MM.1S (cell line): Measurements from ENCODE around the gene ODAM.

ENCODE experiments used
- DNase-seq: peaks from one replicate; pipeline ENCODE4 v3.0.0-alpha.2; 2015
- H2AFZ ChIP-seq: fragments of 300-600 bp; sonication (generic); 2 replicates; pipeline ENCODE4 v1.6.0; 2016; ENCODE audit warnings: antibody characterized with exemption, low read length
- H3F3A ChIP-seq: fragments of 300-600 bp; sonication (generic); 2 replicates; pipeline ENCODE4 v1.6.1; 2016; ENCODE audit warnings: mild to moderate bottlenecking, antibody characterized with exemption, low read length, moderate library complexity, mixed read lengths; ENCODE audit not compliant: insufficient read depth
- H3K27ac ChIP-seq: fragments of 300-600 bp; sonication (generic); 2 replicates; pipeline ENCODE4 v1.5.1; 2016; ENCODE audit warnings: mild to moderate bottlenecking, low read length
- H3K27me3 ChIP-seq: fragments of 300-600 bp; sonication (generic); replicated peaks from 2 replicates; pipeline ENCODE4 v1.6.0; 2016; ENCODE audit warnings: low read length; ENCODE audit not compliant: insufficient read depth
- H3K36me3 ChIP-seq: fragments of 300-600 bp; sonication (generic); replicated peaks from 2 replicates; pipeline ENCODE4 v1.6.1; 2016; ENCODE audit warnings: mild to moderate bottlenecking, low read length, mixed read lengths; ENCODE audit not compliant: insufficient read depth
- H3K4me1 ChIP-seq: fragments of 300-600 bp; sonication (generic); 2 replicates; pipeline ENCODE4 v1.6.1; 2016; ENCODE audit warnings: low read length, mixed read lengths
- H3K4me2 ChIP-seq: fragments of 300-600 bp; sonication (generic); 2 replicates; pipeline ENCODE4 v1.6.0; 2016; ENCODE audit warnings: low read depth, low read length
- H3K4me3 ChIP-seq: fragments of 300-600 bp; sonication (generic); 2 replicates; pipeline ENCODE4 v1.5.1; 2016; ENCODE audit warnings: low read length, mixed read lengths
- H3K79me2 ChIP-seq: fragments of 300-600 bp; sonication (generic); 2 replicates; pipeline ENCODE4 v1.6.1; 2016; ENCODE audit warnings: mixed run types, low read length, mixed read lengths
- H3K9ac ChIP-seq: fragments of 300-600 bp; sonication (generic); 2 replicates; pipeline ENCODE4 v1.6.1; 2016; ENCODE audit warnings: low read length, mixed read lengths
- H3K9me2 ChIP-seq: fragments of 300-600 bp; sonication (generic); replicated peaks from 2 replicates; pipeline ENCODE4 v1.6.1; 2016; ENCODE audit warnings: mild to moderate bottlenecking, low read length, mixed read lengths; ENCODE audit not compliant: insufficient read depth
- H3K9me3 ChIP-seq: fragments of 300-600 bp; sonication (generic); replicated peaks from 2 replicates; pipeline ENCODE4 v1.6.1; 2016; ENCODE audit warnings: mild to moderate bottlenecking, low read length, mixed read lengths; ENCODE audit not compliant: insufficient read depth
- H4K20me1 ChIP-seq: fragments of 300-600 bp; sonication (generic); 2 replicates; pipeline ENCODE4 v1.6.1; 2016; ENCODE audit warnings: mild to moderate bottlenecking, low read length, moderate library complexity, mixed read lengths; ENCODE audit not compliant: insufficient read depth
- EZH2 ChIP-seq: fragments of 300-600 bp; sonication (generic); optimal IDR thresholded peaks from 2 replicates; pipeline ENCODE3; 2017; ENCODE audit warnings: low read depth, mild to moderate bottlenecking, antibody characterized with exemption, low read length, mixed read lengths
- EZH2phosphoT487 ChIP-seq: fragments of 300-600 bp; sonication (generic); IDR thresholded peaks from 2 replicates; pipeline ENCODE4 v1.6.1; 2018; ENCODE audit warnings: antibody characterized with exemption, low read length
- TF ChIP-seq, protein P1 (sequence below): fragments of 300-600 bp; sonication (generic); IDR thresholded peaks from 2 replicates; pipeline ENCODE4 v1.5.1; 2016; ENCODE audit warnings: antibody characterized with exemption, low read length, mixed read lengths

Gene ODAM

DNA sequence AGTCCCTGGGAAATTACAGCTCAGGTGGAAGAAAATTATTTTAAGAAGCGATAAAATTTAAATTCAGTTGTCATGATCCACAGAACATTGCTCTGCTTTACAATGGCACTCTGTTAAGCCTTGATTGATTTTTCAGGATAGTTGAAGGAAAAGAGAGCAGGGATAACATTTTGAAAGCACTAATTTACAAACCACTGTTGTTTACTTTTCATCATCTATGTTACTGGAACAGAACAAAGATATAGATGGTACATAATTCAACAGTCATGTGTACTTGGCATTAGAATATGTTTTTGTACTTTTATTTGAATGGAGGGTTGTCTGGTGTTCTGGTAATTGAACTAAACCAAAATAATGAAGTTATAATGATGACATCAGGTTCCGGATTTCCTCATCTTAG is 2.6 kb upstream of the ODAM start:
- no peaks in the 10 kb centered on the region for H3K27me3 ChIP-seq
- no peaks in the 10 kb centered on the region for H3F3A ChIP-seq
- no peak overlapping the region for H3K9ac ChIP-seq
- no peak overlapping the region for H3K4me2 ChIP-seq
- H3K4me1 ChIP-seq, result no peaks in the 10 kb centered on the region
- H4K20me1 ChIP-seq, result no peaks in the 10 kb centered on the region
- no peak overlapping the region for H3K27ac ChIP-seq
- TF ChIP-seq EZH2, result no peak
- no peak for TF ChIP-seq EZH2phosphoT487
- TF ChIP-seq, protein P1, sequence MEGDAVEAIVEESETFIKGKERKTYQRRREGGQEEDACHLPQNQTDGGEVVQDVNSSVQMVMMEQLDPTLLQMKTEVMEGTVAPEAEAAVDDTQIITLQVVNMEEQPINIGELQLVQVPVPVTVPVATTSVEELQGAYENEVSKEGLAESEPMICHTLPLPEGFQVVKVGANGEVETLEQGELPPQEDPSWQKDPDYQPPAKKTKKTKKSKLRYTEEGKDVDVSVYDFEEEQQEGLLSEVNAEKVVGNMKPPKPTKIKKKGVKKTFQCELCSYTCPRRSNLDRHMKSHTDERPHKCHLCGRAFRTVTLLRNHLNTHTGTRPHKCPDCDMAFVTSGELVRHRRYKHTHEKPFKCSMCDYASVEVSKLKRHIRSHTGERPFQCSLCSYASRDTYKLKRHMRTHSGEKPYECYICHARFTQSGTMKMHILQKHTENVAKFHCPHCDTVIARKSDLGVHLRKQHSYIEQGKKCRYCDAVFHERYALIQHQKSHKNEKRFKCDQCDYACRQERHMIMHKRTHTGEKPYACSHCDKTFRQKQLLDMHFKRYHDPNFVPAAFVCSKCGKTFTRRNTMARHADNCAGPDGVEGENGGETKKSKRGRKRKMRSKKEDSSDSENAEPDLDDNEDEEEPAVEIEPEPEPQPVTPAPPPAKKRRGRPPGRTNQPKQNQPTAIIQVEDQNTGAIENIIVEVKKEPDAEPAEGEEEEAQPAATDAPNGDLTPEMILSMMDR, result no peak
- no peak overlapping the region for H2AFZ ChIP-seq
- H3K79me2 ChIP-seq, result no peaks in the 10 kb centered on the region
- no peaks in the 10 kb centered on the region for H3K36me3 ChIP-seq
- H3K9me2 ChIP-seq, result no peaks in the 10 kb centered on the region
- no peaks in the 10 kb centered on the region for H3K9me3 ChIP-seq
- no peak for DNase-seq
- no peak overlapping the region for H3K4me3 ChIP-seq

DNA sequence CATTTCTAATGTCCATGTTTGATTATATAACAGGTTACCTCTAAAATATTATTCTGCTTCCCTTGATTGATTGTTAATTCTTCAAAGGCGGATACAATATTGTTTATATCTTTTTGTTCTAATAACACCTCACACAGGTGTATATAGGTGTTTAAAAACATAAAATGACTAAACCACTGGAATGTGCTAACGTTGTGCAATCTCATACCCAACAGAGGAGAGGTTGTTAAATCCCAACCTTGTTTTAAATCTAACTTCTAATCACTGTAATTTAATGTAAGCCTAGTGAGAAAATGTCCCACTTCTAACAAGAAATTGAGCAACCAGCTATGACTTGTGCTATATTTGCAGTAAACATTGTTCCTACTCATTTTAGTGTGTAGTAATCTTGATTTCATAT is 1.3 kb downstream of the ODAM start:
- Histone ChIP-seq H3K36me3 (no peaks in the 10 kb centered on the region), H3K4me2 (no peak overlapping the region), H3F3A (no peaks in the 10 kb centered on the region), H3K9me3 (no peaks in the 10 kb centered on the region), H3K27ac (no peak overlapping the region), H3K27me3 (no peaks in the 10 kb centered on the region), H4K20me1 (no peaks in the 10 kb centered on the region), H3K79me2 (no peaks in the 10 kb centered on the region), H3K4me1 (no peaks in the 10 kb centered on the region), H2AFZ (no peak overlapping the region), H3K9me2 (no peaks in the 10 kb centered on the region), H3K4me3 (no peak overlapping the region), H3K9ac (no peak overlapping the region)
- DNase-seq, result no peak
- TF ChIP-seq, protein P1, result no peak
- no peak for TF ChIP-seq EZH2
- no peak for TF ChIP-seq EZH2phosphoT487

DNA sequence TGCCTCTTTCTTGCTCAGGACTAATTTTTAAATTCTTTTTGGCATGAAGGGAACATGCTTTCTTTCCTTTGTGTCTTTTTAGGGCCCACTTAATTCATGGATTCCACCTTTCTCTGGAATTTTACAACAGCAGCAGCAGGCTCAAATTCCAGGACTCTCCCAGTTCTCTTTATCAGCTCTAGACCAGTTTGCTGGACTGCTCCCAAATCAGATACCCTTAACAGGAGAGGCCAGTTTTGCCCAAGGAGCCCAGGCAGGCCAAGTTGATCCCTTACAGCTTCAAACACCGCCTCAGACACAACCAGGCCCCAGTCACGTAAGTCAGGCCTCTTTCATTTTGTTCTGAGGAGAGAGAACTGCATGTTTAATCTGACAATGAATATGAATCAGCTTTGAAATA is 2.3 kb downstream of the ODAM start:
- no peaks in the 10 kb centered on the region for H3K4me1 ChIP-seq
- H2AFZ ChIP-seq, result no peak overlapping the region
- H3K27ac ChIP-seq, result no peak overlapping the region
- H3F3A ChIP-seq, result no peaks in the 10 kb centered on the region
- H4K20me1 ChIP-seq, result no peaks in the 10 kb centered on the region
- no peaks in the 10 kb centered on the region for H3K79me2 ChIP-seq
- no peak overlapping the region for H3K4me3 ChIP-seq
- no peaks in the 10 kb centered on the region for H3K9me2 ChIP-seq
- no peaks in the 10 kb centered on the region for H3K27me3 ChIP-seq
- TF ChIP-seq EZH2phosphoT487 (no peak), EZH2 (no peak)
- TF ChIP-seq, protein P1, result no peak
- DNase-seq, result no peak
- H3K9me3 ChIP-seq, result no peaks in the 10 kb centered on the region
- no peaks in the 10 kb centered on the region for H3K36me3 ChIP-seq
- no peak overlapping the region for H3K9ac ChIP-seq
- no peak overlapping the region for H3K4me2 ChIP-seq
